Trophoblast cell (in vitro differentiated cells and primary cell): ENCODE results near the gene MCF2L.

Experiments used
- DNase-seq, 2 donors: peaks; one replicate each; pipeline ENCODE4 v3.0.0-alpha.2; 2016
- H2AFZ ChIP-seq: 2 replicates; pipeline ENCODE4 v1.6.1; 2013; ENCODE audit warnings: low read length, moderate library complexity, mild to moderate bottlenecking; ENCODE audit not compliant: insufficient read depth, poor library complexity
- H2AK5ac ChIP-seq: 2 replicates; pipeline ENCODE4 v1.6.1; 2013; ENCODE audit warnings: mild to moderate bottlenecking, low read length
- H2BK120ac ChIP-seq: 2 replicates; pipeline ENCODE4 v1.6.1; 2013; ENCODE audit warnings: low read length, mild to moderate bottlenecking, moderate library complexity; ENCODE audit not compliant: insufficient read depth, poor library complexity
- H2BK12ac ChIP-seq: 2 replicates; pipeline ENCODE4 v1.6.1; 2013; ENCODE audit warnings: mild to moderate bottlenecking, low read length, moderate library complexity
- H2BK5ac ChIP-seq: 2 replicates; pipeline ENCODE4 v1.6.1; 2013; ENCODE audit warnings: low read length, low read depth, moderate library complexity, mild to moderate bottlenecking; ENCODE audit not compliant: poor library complexity
- H3K14ac ChIP-seq: 2 replicates; pipeline ENCODE4 v1.6.1; 2013; ENCODE audit warnings: mild to moderate bottlenecking, low read length
- H3K18ac ChIP-seq: 2 replicates; pipeline ENCODE4 v1.6.1; 2013; ENCODE audit warnings: mild to moderate bottlenecking, low read length
- H3K23ac ChIP-seq: 2 replicates; pipeline ENCODE4 v1.6.1; 2013; ENCODE audit warnings: low read length
- H3K27ac ChIP-seq: 2 replicates; pipeline ENCODE4 v1.5.1; 2013; ENCODE audit warnings: low read depth, mild to moderate bottlenecking, inconsistent platforms, low read length, moderate library complexity
- H3K27me3 ChIP-seq: 2 replicates; pipeline ENCODE4 v1.6.1; 2013; ENCODE audit warnings: inconsistent platforms, mild to moderate bottlenecking, low read length, moderate library complexity; ENCODE audit not compliant: insufficient read depth
- H3K36me3 ChIP-seq, 2 experiments: 1 replicate in 1 of 2; 2 replicates in 1 of 2; pipeline ENCODE4 v1.6.1; 2013; ENCODE audit warnings: low read length in 2 of 2, mild to moderate bottlenecking in 2 of 2, moderate library complexity in 1 of 2; ENCODE audit not compliant: insufficient read depth in 2 of 2, control insufficient read depth in 1 of 2
- H3K4ac ChIP-seq: 2 replicates; pipeline ENCODE4 v1.6.1; 2013; ENCODE audit warnings: low read depth, mild to moderate bottlenecking, low read length, moderate library complexity
- H3K4me1 ChIP-seq, 2 experiments: 1 replicate in 1 of 2; 2 replicates in 1 of 2; pipeline ENCODE4 v1.6.1; 2013; ENCODE audit warnings: low read length in 2 of 2, mild to moderate bottlenecking in 2 of 2, moderate library complexity in 1 of 2; ENCODE audit not compliant: insufficient read depth in 2 of 2, control insufficient read depth in 1 of 2
- H3K4me2 ChIP-seq: 2 replicates; pipeline ENCODE4 v1.6.1; 2013; ENCODE audit warnings: inconsistent platforms, mild to moderate bottlenecking, low read length, moderate library complexity
- H3K4me3 ChIP-seq: 2 replicates; pipeline ENCODE4 v1.5.1; 2013; ENCODE audit warnings: mild to moderate bottlenecking, low read depth, low read length, inconsistent platforms
- H3K79me1 ChIP-seq: one replicate; pipeline ENCODE4 v1.6.1; 2013; ENCODE audit warnings: low read length
- H3K79me2 ChIP-seq: 2 replicates; pipeline ENCODE4 v1.6.1; 2013; ENCODE audit warnings: low read length, mild to moderate bottlenecking; ENCODE audit not compliant: control insufficient read depth, insufficient read depth, poor library complexity
- H3K9ac ChIP-seq: 2 replicates; pipeline ENCODE4 v1.6.1; 2013; ENCODE audit warnings: mild to moderate bottlenecking, low read length
- H3K9me3 ChIP-seq: 2 replicates; pipeline ENCODE4 v1.6.1; 2013; ENCODE audit warnings: low read depth, mild to moderate bottlenecking, control low read depth, inconsistent platforms, low read length; ENCODE audit not compliant: insufficient read depth
- H4K12ac ChIP-seq: 2 replicates; pipeline ENCODE4 v1.6.1; 2013; ENCODE audit warnings: low read depth, mild to moderate bottlenecking, low read length, moderate library complexity
- H4K8ac ChIP-seq: 2 replicates; pipeline ENCODE4 v1.6.1; 2013; ENCODE audit warnings: low read depth, mild to moderate bottlenecking, low read length, moderate library complexity
- H4K91ac ChIP-seq: one replicate; pipeline ENCODE4 v1.6.1; 2013; ENCODE audit warnings: low read depth, mild to moderate bottlenecking, low read length, moderate library complexity
- WGBS: extraction: QIAGEN DNeasy Blood & Tissue Kit; methylation state at CpG from one replicate; pipeline ENCODE4 v1.1.7; 2013; ENCODE audit warnings: missing lambda C conversion rate; ENCODE audit not compliant: insufficient read length, insufficient coverage; ENCODE audit errors: extremely low coverage; 5-methylcytosine and 5-hydroxymethylcytosine counted together

MCF2L gene

GRCh38 chr13:113143466-113144254, 174.6 kb downstream of the MCF2L start:
- Histone ChIP-seq H4K12ac (no peak overlapping the region), H3K27me3 (no peaks in the 10 kb centered on the region), H3K18ac (no peak overlapping the region), H3K23ac (no peak overlapping the region), H2AK5ac (no peak overlapping the region), H2AFZ (no peak overlapping the region), H2BK12ac (no peak overlapping the region), H3K27ac (no peak overlapping the region), H3K4me1 (no peaks in the 10 kb centered on the region), H4K8ac (no peak overlapping the region), H3K9ac (no peak overlapping the region), H3K4me2 (no peak overlapping the region), H4K91ac (no peak overlapping the region), H2BK5ac (no peak overlapping the region), H3K4me3 (peak overlapping the region; percentile 10), H3K9me3 (peaks cover 3% of the 10 kb centered on the region), H2BK120ac (no peak overlapping the region), H3K36me3 (no peaks in the 10 kb centered on the region), H3K14ac (no peak overlapping the region), H3K79me2 (no peaks in the 10 kb centered on the region), H3K79me1 (no peaks in the 10 kb centered on the region), H3K4ac (no peak overlapping the region)
- no peak for DNase-seq
- WGBS, result no CpG with 5 or more reads among the region's 39 CpGs

- Histone ChIP-seq H3K9me3 (peaks cover 5% of the 10 kb centered on the region), H2BK120ac (no peak overlapping the region), H3K23ac (no peak overlapping the region), H3K4me1 (no peaks in the 10 kb centered on the region), H3K27ac (no peak overlapping the region), H3K79me1 (no peaks in the 10 kb centered on the region), H2BK5ac (no peak overlapping the region), H3K4ac (no peak overlapping the region), H3K27me3 (no peaks in the 10 kb centered on the region), H4K91ac (no peak overlapping the region), H2BK12ac (no peak overlapping the region), H2AK5ac (no peak overlapping the region), H4K8ac (no peak overlapping the region), H2AFZ (no peak overlapping the region), H3K79me2 (no peaks in the 10 kb centered on the region), H4K12ac (no peak overlapping the region), H3K18ac (no peak overlapping the region), H3K14ac (no peak overlapping the region), H3K36me3 (no peaks in the 10 kb centered on the region), H3K9ac (no peak overlapping the region), H3K4me3 (peak overlapping the region; percentile 10), H3K4me2 (no peak overlapping the region)
- no peak for DNase-seq
- no CpG with 5 or more reads among the region's 12 CpGs for WGBS
Observed at GRCh38 chr13:113144255-113144629, 175.2 kb downstream of the MCF2L start.

- Histone ChIP-seq H3K4me2 (no peak overlapping the region), H3K36me3 (no peaks in the 10 kb centered on the region), H4K91ac (no peak overlapping the region), H3K79me2 (no peaks in the 10 kb centered on the region), H4K12ac (no peak overlapping the region), H3K23ac (no peak overlapping the region), H3K27me3 (no peaks in the 10 kb centered on the region), H4K8ac (no peak overlapping the region), H3K4me3 (no peak overlapping the region), H3K18ac (no peak overlapping the region), H2BK12ac (no peak overlapping the region), H3K9ac (no peak overlapping the region), H3K14ac (no peak overlapping the region), H2BK5ac (no peak overlapping the region), H3K4me1 (no peaks in the 10 kb centered on the region), H2AFZ (no peak overlapping the region), H3K9me3 (peaks cover 4% of the 10 kb centered on the region), H3K4ac (no peak overlapping the region), H3K27ac (no peak overlapping the region), H2AK5ac (no peak overlapping the region), H2BK120ac (no peak overlapping the region), H3K79me1 (no peaks in the 10 kb centered on the region)
- no peak for DNase-seq
- WGBS, result no CpG with 5 or more reads among the region's 12 CpGs
Observed at GRCh38 chr13:113145496-113145895, 176.5 kb downstream of the MCF2L start.

- H3K79me1 ChIP-seq, result no peaks in the 10 kb centered on the region
- no peak overlapping the region for H4K91ac ChIP-seq
- H3K27me3 ChIP-seq, result peaks cover 1% of the 10 kb centered on the region
- no peak overlapping the region for H3K4ac ChIP-seq
- H3K9me3 ChIP-seq, result peaks cover 3% of the 10 kb centered on the region
- no peak overlapping the region for H3K14ac ChIP-seq
- no peak overlapping the region for H2BK12ac ChIP-seq
- no peak overlapping the region for H2AK5ac ChIP-seq
- H4K12ac ChIP-seq, result no peak overlapping the region
- no peaks in the 10 kb centered on the region for H3K36me3 ChIP-seq
- no peak overlapping the region for H2BK120ac ChIP-seq
- H3K4me2 ChIP-seq, result no peak overlapping the region
- H3K79me2 ChIP-seq, result no peaks in the 10 kb centered on the region
- H3K4me3 ChIP-seq, result no peak overlapping the region
- no peak overlapping the region for H3K9ac ChIP-seq
- no peak overlapping the region for H2BK5ac ChIP-seq
- H3K4me1 ChIP-seq, result no peaks in the 10 kb centered on the region
- no peak overlapping the region for H3K18ac ChIP-seq
- WGBS, result no CpG with 5 or more reads among the region's 15 CpGs
- no peak overlapping the region for H4K8ac ChIP-seq
- H3K23ac ChIP-seq, result no peak overlapping the region
- H2AFZ ChIP-seq, result no peak overlapping the region
- H3K27ac ChIP-seq, result no peak overlapping the region
- no peak for DNase-seq
Observed at GRCh38 chr13:113145911-113146598, 177.0 kb downstream of the MCF2L start.
